Caco-2 (cell line): ENCODE measurements around the gene MRPL39. TPM values are rescaled to one million over a fixed set of nuclear protein-coding genes. Genes with fewer than 3 reads are reported as not detected.
"Not testable (repeated sequence)": the region's sequence is repeated elsewhere in the genome, so short reads cannot be mapped to it uniquely, and the experiment has no call there.

ENCODE experiments used
- BruUV-seq: library from RNA; stranded (reverse); fragments of 400-500 nt; replicated peaks from 2 replicates; lab custom pipeline; 2021; lab: Mats Ljungman, UMichigan
- CTCF ChIA-PET: fragments of 300-600 bp; sonication (Branson Sonifier 250); formaldehyde crosslinking; loops from one replicate; lab custom pipeline; 2022; ENCODE audit warnings: antibody characterized with exemption; lab: Charles Lee
- POLR2A ChIA-PET: fragments of 300-600 bp; sonication (Branson Sonifier 250); formaldehyde crosslinking; loops from one replicate; lab custom pipeline; 2022; ENCODE audit warnings: antibody characterized with exemption; lab: Charles Lee
- DNase-seq, 2 experiments: peaks; one replicate each; pipeline versions ENCODE4 v3.0.0 to v3.0.0-alpha.2; 2020 to 2022
- H3K27me3 ChIP-seq: replicated peaks from 2 replicates; pipeline ENCODE4 v1.6.0; 2011; ENCODE audit warnings: low read length; ENCODE audit not compliant: control insufficient read depth, insufficient read depth
- H3K36me3 ChIP-seq: 2 replicates; pipeline ENCODE4 v1.5.1; 2011; ENCODE audit warnings: low read length; ENCODE audit not compliant: control insufficient read depth, insufficient read depth
- H3K4me1 ChIP-seq: fragments of 250-450 bp; sonication (Bioruptor Pico); 2 replicates; pipeline ENCODE4 v1.5.1; 2020; ENCODE audit warnings: mild to moderate bottlenecking
- H3K4me3 ChIP-seq: 2 replicates; pipeline ENCODE4 v1.5.1; 2011; ENCODE audit warnings: low read depth, mild to moderate bottlenecking, control low read depth, low read length
- H3K9me3 ChIP-seq: fragments of 250-450 bp; sonication (Bioruptor Pico); 2 replicates; pipeline ENCODE4 v1.5.1; 2020; ENCODE audit warnings: mild to moderate bottlenecking, moderate library complexity
- H3K27ac Mint-ChIP-seq: one replicate; pipeline ENCODE4 v1.8.0; 2022; ENCODE audit warnings: mixed read lengths; ENCODE audit not compliant: unreplicated experiment
- H3K27me3 Mint-ChIP-seq: one replicate; pipeline ENCODE4 v1.8.0; 2022; ENCODE audit warnings: mixed read lengths; ENCODE audit not compliant: insufficient read depth, unreplicated experiment
- H3K36me3 Mint-ChIP-seq: one replicate; pipeline ENCODE4 v1.8.0; 2022; ENCODE audit warnings: mild to moderate bottlenecking, mixed read lengths; ENCODE audit not compliant: insufficient read depth, unreplicated experiment
- H3K4me1 Mint-ChIP-seq: one replicate; pipeline ENCODE4 v1.8.0; 2022; ENCODE audit warnings: low read depth, mixed read lengths; ENCODE audit not compliant: unreplicated experiment
- H3K4me3 Mint-ChIP-seq: one replicate; pipeline ENCODE4 v1.8.0; 2022; ENCODE audit warnings: mild to moderate bottlenecking, moderate library complexity, mixed read lengths; ENCODE audit not compliant: unreplicated experiment
- H3K9me3 Mint-ChIP-seq: one replicate; pipeline ENCODE4 v1.8.0; 2022; ENCODE audit warnings: mixed read lengths; ENCODE audit not compliant: unreplicated experiment
- intact Hi-C: fragments of 100-400 bp; cut with micrococcal nuclease; formaldehyde crosslinking; loops from one replicate; pipeline ENCODE4 v1.10.0; 2022; ENCODE audit not compliant: unreplicated experiment
- total RNA-seq: library from RNA; stranded (reverse); gene quantifications from 2 replicates; pipeline ENCODE4 v1.2.3, GENCODE V29; 2022
- TF ChIP-seq, protein P1 (sequence below), 2 experiments: fragments of 200-600 bp in 1 of 2; IDR thresholded peaks; 1 replicate in 1 of 2; 2 replicates in 1 of 2; pipeline versions ENCODE4 v1.5.1 to v1.8.0; 2011 to 2022; ENCODE audit warnings: antibody characterized with exemption in 1 of 2, control low read depth in 1 of 2, inconsistent platforms in 1 of 2, low read depth in 1 of 2, low read length in 1 of 2, mild to moderate bottlenecking in 1 of 2, moderate library complexity in 1 of 2; ENCODE audit not compliant: insufficient read depth in 1 of 2, severe bottlenecking in 1 of 2, unreplicated experiment in 1 of 2

MRPL39 gene
- total RNA-seq, 1 experiment from 2014 or later, result 37.3 TPM

DNA sequence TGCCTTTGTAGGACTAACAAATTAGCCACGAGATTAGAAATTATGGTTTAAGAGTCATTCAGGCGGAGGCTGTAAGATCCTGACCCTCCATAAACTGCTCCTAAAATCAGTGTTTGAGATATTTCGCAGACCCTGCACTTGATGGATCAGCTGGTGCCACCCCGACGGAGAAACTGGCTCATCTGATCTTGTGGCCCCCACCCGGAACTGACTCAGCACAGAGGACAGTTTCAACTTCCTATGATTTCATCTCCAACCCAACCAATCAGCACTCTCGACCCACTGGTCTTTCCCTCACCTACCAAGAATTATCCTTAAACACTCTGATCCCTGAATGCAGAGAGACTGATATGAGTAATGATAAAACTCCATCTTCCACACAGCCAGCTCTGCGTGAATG lies 28.0 kb upstream of the MRPL39 start:
- ChIA-PET CTCF (no interaction called here), POLR2A (no interaction called here)
- Histone ChIP-seq H3K27me3 (no peaks in the 10 kb centered on the region; the same call in 1 of the 2 replicates), H3K36me3 (no peaks in the 10 kb centered on the region), H3K4me1 (no peaks in the 10 kb centered on the region), H3K9me3 (no peaks in the 10 kb centered on the region), H3K4me3 (no peak overlapping the region)
- no TSS peak for BruUV-seq
- no peak overlapping the region for H3K4me3 Mint-ChIP-seq
- H3K9me3 Mint-ChIP-seq, result no peaks in the 10 kb centered on the region
- intact Hi-C loops, result no loop called here
- DNase-seq, result no peak
- no peaks in the 10 kb centered on the region for H3K4me1 Mint-ChIP-seq
- H3K36me3 Mint-ChIP-seq, result no peaks in the 10 kb centered on the region
- peaks cover 15% of the 10 kb centered on the region for H3K27me3 Mint-ChIP-seq
- no peak overlapping the region for H3K27ac Mint-ChIP-seq
- TF ChIP-seq, protein P1, sequence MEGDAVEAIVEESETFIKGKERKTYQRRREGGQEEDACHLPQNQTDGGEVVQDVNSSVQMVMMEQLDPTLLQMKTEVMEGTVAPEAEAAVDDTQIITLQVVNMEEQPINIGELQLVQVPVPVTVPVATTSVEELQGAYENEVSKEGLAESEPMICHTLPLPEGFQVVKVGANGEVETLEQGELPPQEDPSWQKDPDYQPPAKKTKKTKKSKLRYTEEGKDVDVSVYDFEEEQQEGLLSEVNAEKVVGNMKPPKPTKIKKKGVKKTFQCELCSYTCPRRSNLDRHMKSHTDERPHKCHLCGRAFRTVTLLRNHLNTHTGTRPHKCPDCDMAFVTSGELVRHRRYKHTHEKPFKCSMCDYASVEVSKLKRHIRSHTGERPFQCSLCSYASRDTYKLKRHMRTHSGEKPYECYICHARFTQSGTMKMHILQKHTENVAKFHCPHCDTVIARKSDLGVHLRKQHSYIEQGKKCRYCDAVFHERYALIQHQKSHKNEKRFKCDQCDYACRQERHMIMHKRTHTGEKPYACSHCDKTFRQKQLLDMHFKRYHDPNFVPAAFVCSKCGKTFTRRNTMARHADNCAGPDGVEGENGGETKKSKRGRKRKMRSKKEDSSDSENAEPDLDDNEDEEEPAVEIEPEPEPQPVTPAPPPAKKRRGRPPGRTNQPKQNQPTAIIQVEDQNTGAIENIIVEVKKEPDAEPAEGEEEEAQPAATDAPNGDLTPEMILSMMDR (IDR thresholded peaks at IDR 0.05; ENCODE audit: insufficient read depth in 1 of 2, low read depth in 1 of 2, low read length in 1 of 2, severe bottlenecking in 1 of 2, unreplicated experiment in 1 of 2), result no peak

DNA sequence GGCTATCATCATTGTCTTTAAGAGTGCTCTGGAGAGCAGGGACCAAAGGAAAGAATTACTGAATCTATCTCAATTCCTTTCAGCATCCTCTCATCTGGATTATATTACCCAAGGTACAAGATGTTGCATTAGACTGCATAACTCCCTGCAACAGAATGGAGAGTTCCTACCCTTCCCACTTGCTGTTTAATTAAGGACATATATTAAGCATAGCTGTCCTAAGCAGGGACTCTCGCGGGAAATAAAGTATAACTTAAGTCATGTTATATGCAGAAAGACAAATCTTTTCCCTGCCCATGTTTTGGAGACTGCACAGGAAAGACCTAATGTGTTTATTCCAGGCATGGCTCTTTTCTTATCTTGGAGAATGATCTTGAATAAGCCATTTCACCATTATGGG lies 25.0 kb upstream of the MRPL39 start:
- Mint-ChIP-seq H3K4me3 (no peak overlapping the region), H3K9me3 (no peaks in the 10 kb centered on the region), H3K36me3 (no peaks in the 10 kb centered on the region), H3K4me1 (no peaks in the 10 kb centered on the region), H3K27ac (no peak overlapping the region), H3K27me3 (peaks cover 9% of the 10 kb centered on the region)
- Histone ChIP-seq H3K4me3 (no peak overlapping the region), H3K36me3 (no peaks in the 10 kb centered on the region), H3K9me3 (no peaks in the 10 kb centered on the region), H3K27me3 (no peaks in the 10 kb centered on the region), H3K4me1 (no peaks in the 10 kb centered on the region)
- no peak for DNase-seq
- TF ChIP-seq, protein P1 (IDR thresholded peaks at IDR 0.05; ENCODE audit: insufficient read depth in 1 of 2, low read depth in 1 of 2, low read length in 1 of 2, severe bottlenecking in 1 of 2, unreplicated experiment in 1 of 2), result no peak
- no TSS peak for BruUV-seq
- POLR2A ChIA-PET, result no interaction called here
- CTCF ChIA-PET, result no interaction called here
- intact Hi-C loops, result no loop called here

DNA sequence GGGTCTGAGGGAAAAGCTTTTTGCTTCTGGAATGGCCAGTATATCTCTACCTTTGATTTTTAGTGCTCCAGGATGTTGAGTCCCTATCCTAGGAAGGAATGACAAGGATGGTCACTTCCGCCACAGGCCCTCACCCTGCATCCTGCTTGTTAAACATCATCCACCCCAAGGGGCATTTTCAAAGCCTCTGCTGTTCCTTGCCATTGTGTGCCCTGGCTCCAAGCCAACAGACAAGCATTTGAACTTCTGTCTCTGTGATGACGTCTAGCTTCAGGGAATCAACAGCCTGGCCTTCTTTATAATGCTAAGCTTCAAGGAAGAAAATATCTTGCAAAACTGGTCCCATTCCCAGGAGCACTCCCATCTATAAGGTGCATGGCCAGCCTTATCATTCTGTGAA lies 19.5 kb upstream of the MRPL39 start:
- no peaks in the 10 kb centered on the region for H3K9me3 ChIP-seq
- H3K36me3 ChIP-seq, result no peaks in the 10 kb centered on the region
- Mint-ChIP-seq H3K9me3 (no peaks in the 10 kb centered on the region), H3K27me3 (peaks cover 3% of the 10 kb centered on the region), H3K36me3 (no peaks in the 10 kb centered on the region), H3K4me3 (no peak overlapping the region), H3K27ac (no peak overlapping the region), H3K4me1 (no peaks in the 10 kb centered on the region)
- ChIA-PET POLR2A (no interaction called here), CTCF (no interaction called here)
- TF ChIP-seq, protein P1 (IDR thresholded peaks at IDR 0.05; ENCODE audit: insufficient read depth in 1 of 2, low read depth in 1 of 2, low read length in 1 of 2, severe bottlenecking in 1 of 2, unreplicated experiment in 1 of 2), result no peak
- intact Hi-C loops, result no loop called here
- BruUV-seq, result no TSS peak
- no peak for DNase-seq
- H3K4me1 ChIP-seq, result no peaks in the 10 kb centered on the region
- no peak overlapping the region for H3K4me3 ChIP-seq
- no peaks in the 10 kb centered on the region for H3K27me3 ChIP-seq

DNA sequence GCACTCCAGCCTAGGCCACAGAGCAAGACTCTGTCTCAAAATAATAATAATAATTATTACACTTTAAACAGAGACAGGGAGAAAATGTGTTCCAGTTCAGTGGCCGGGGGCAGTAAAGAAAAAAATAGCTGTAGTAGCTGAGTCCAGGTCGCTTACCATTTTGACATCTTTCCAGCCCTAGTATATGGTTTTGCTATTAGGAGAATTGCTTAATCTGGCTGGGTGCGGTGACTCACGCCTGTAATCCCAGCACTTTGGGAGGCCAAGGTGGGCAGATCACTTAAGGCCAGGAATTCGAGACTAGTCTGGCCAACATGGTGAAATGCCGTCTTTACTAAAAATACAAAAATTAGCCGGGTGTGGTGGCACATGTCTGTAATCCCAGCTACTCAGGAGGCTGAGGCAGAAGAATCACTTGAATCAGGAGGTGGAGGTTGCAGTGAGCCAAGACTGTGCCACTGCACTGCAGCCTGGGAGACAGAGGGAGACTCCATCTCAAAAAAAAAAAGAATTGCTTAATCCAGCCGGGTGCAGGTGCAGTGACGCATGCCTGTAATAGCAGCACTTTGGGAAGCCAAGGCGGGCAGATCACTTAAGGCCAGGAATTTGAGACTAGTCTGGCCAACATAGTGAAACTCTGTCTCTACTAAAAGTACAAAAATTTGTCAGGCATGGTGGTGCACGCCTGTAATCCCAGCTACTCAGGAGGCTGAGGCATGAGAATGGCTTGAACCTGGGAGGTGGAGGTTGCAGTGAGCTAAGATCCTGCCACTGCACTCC lies 18.7 kb upstream of the MRPL39 start:
- H3K27me3 ChIP-seq, H3K27me3 Mint-ChIP-seq, H3K4me1 ChIP-seq, H3K4me1 Mint-ChIP-seq, H3K4me3 Mint-ChIP-seq, BruUV-seq, H3K9me3 ChIP-seq, H3K36me3 ChIP-seq, H3K9me3 Mint-ChIP-seq, intact Hi-C loops, H3K36me3 Mint-ChIP-seq, POLR2A ChIA-PET, CTCF ChIA-PET, H3K4me3 ChIP-seq, H3K27ac Mint-ChIP-seq, DNase-seq: not testable (repeated sequence)
